HepG2 (cell line): ENCODE measurements around the gene NHERF2.
"Not testable (repeated sequence)": the region's sequence is repeated elsewhere in the genome, so short reads cannot be mapped to it uniquely, and the experiment has no call there.

Experiments
- KLF13 ChIP-seq: sonication (generic); formaldehyde crosslinking; IDR thresholded peaks from 2 replicates; pipeline ENCODE4 v1.4.0; 2020; ENCODE audit warnings: mild to moderate bottlenecking, missing genetic modification reagents
- PLRG1 ChIP-seq: fragments of 450-650 bp; conservative IDR thresholded peaks from 2 replicates; pipeline ENCODE4 v1.6.1; 2016
- POLR2A ChIP-seq, 2 experiments: IDR thresholded peaks; 2 replicates each; pipeline ENCODE4 v1.6.1; 2011; ENCODE audit warnings: low read depth in 2 of 2, low read length in 2 of 2, mild to moderate bottlenecking in 1 of 2, moderate library complexity in 1 of 2; ENCODE audit not compliant: insufficient read depth in 1 of 2
- SPEN ChIP-seq: sonication (generic); formaldehyde crosslinking; IDR thresholded peaks from 2 replicates; pipeline ENCODE4 v1.5.1; 2020; ENCODE audit warnings: low read depth, mild to moderate bottlenecking, missing genetic modification reagents
- SUZ12 ChIP-seq: fragments of 150-350 bp; IDR thresholded peaks from 2 replicates; pipeline ENCODE4 v1.6.1; 2014; ENCODE audit warnings: low read depth, low read length
- TBL1XR1 ChIP-seq: fragments of 150-350 bp; IDR thresholded peaks from 2 replicates; pipeline ENCODE4 v1.6.1; 2014; ENCODE audit warnings: borderline replicate concordance, low read length; ENCODE audit not compliant: partially characterized antibody
- ZNF138 ChIP-seq: sonication (generic); formaldehyde crosslinking; IDR thresholded peaks from 2 replicates; pipeline ENCODE4 v1.5.0; 2020; ENCODE audit warnings: mild to moderate bottlenecking, low read depth, missing genetic modification reagents
- ZNF292 ChIP-seq: sonication (generic); formaldehyde crosslinking; IDR thresholded peaks from 2 replicates; pipeline ENCODE4 v1.8.1; 2022; ENCODE audit warnings: mild to moderate bottlenecking, low read depth, missing genetic modification reagents, borderline replicate concordance
- ZNF780A ChIP-seq: sonication (generic); formaldehyde crosslinking; IDR thresholded peaks from 2 replicates; pipeline ENCODE4 v1.8.0; 2022; ENCODE audit warnings: mild to moderate bottlenecking, missing genetic modification reagents, moderate library complexity
- TF ChIP-seq, protein P1 (sequence below): sonication (generic); formaldehyde crosslinking; IDR thresholded peaks from 2 replicates; pipeline ENCODE4 v1.5.0; 2020; ENCODE audit warnings: mild to moderate bottlenecking, missing genetic modification reagents, moderate library complexity

DNA sequence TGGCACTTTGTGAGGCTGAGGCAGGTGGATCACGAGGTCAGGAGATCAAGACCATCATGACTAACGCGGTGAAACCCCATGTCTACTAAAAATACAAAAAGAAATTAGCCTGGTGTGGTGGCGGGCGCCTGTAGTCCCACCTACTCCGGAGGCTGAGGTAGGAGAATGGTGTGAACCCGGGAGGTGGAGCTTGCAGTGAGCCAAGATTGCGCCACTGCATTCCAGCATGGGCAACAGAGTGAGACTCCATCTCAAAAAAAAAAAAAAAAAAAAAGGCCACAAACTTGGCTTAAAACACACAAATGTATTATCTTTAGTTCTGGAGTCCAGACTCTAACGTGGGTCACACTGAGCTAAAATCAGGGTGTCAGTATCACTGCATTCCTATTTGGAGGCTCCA, 15.0 kb upstream of the NHERF2 start:
- not testable (repeated sequence) for TF ChIP-seq TBL1XR1; ZNF138; ZNF292; SUZ12; POLR2A (IDR thresholded peaks at IDR 0.05; ENCODE audit: insufficient read depth in 1 of 2, low read depth in 2 of 2, low read length in 2 of 2); SPEN (CRISPR knock-in tag); ZNF780A (CRISPR knock-in tag); PLRG1; KLF13 (CRISPR knock-in tag)
- TF ChIP-seq, protein P1, sequence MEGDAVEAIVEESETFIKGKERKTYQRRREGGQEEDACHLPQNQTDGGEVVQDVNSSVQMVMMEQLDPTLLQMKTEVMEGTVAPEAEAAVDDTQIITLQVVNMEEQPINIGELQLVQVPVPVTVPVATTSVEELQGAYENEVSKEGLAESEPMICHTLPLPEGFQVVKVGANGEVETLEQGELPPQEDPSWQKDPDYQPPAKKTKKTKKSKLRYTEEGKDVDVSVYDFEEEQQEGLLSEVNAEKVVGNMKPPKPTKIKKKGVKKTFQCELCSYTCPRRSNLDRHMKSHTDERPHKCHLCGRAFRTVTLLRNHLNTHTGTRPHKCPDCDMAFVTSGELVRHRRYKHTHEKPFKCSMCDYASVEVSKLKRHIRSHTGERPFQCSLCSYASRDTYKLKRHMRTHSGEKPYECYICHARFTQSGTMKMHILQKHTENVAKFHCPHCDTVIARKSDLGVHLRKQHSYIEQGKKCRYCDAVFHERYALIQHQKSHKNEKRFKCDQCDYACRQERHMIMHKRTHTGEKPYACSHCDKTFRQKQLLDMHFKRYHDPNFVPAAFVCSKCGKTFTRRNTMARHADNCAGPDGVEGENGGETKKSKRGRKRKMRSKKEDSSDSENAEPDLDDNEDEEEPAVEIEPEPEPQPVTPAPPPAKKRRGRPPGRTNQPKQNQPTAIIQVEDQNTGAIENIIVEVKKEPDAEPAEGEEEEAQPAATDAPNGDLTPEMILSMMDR (CRISPR knock-in tag) = not testable (repeated sequence)
